HG02610 (cell line): Measurements from ENCODE around the gene MPRIP.

ENCODE experiments used
- ATAC-seq: cut with Tn5 transposase; IDR thresholded peaks from one replicate; pipeline ENCODE4 v1.9.1; 2021; ENCODE audit warnings: mild to moderate bottlenecking, moderate library complexity; ENCODE audit not compliant: unreplicated experiment

Gene MPRIP

DNA sequence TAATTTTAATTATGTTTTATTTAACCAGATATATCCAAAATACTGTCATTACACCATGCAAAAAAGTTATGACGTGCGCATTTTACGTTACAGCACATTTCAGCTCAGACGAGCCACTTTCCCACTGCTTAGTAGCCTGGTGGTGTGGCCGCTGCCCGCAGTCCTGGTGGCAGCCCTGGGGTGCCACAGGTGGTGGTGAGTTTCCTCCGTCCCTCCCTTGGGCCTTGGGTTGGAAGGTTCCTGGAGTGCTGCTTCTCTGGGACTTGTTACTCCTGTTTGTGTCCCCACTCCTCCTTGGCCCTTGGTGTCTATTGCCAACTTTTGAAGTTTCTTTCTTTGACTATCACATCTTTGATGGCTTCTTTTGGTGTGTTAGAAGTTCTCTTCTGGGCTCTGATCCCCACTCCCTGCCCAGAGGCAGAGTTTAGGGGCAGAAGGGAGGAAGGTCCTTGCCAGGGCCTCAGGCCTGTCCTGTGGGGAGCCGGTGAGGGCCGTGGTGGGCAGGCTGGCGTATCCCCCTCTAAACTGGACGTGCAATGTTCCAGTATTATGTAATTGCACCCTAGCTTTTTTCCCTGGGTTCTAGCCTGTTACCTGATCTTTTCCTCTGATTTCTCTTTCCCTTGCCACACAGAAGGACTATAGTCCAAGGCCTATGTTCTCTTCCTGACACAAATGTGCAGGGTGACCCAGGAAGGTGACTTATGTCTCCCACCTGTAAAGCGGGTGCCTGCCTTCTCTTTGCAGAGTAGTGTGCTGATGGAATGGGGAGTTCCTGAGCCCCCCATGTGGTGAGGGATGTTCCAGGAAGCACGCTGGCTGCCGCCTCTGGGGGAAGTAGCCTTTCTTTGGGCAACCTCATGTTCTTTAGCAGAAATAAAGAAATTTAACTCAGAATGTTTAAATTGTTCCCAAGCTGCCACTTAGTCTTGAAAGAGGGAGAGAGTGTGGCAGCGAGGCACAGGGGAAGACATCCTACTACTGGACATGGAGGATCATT, 8.4 kb downstream of the MPRIP start:
- no peak for ATAC-seq

DNA sequence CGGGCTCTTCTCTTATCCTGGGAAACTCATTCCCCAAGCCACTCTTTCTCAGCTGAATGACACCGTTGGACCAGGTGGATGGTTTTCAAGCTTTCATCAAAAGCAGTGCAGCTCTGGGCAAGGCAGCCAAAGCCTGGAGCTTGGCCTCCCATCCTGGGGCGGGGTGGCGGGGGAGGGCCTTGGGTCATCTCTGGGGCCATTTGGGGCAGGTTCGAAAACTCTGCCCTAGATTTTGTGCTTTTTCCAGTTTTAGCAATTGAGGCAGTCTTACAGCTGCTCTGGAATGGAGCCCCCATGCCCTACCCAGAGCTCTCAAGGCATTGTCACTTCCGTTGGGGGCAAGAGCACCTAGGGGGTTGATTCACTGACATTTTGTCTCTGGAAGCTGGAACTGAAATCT, 9.1 kb downstream of the MPRIP start:
- no peak for ATAC-seq

DNA sequence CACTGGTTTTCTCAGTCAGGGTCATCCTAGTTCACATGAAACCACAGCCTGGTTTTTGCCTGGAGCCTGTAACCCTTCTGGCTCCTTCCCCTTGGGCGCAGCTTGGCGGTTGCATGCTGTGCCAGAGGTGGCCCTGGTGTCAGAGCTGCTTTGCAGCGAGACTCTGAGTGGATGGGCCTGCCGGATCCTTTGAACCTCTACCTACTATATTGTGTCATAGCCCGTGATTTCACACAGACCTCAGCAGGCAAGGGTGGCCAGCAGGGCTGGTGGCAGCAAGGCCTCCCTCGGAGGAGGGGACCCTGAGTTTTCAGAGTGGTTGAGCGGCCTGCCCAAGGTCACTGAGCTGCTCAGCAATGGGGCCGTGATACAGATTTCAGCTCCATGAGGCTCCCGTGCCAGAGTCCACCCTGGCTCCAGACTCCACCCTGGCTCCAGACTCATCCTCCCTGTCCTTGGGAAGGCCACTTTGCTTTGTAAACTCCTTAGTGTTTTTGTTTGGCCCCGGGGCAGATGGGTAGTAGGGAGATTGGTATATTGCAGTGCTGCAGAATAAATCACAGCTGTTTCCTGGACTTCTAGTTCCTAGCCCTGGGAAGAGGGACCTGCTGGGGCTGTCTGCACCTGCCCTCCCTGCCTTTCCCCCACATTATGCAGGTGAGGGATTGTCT, 9.7 kb downstream of the MPRIP start:
- no peak for ATAC-seq

DNA sequence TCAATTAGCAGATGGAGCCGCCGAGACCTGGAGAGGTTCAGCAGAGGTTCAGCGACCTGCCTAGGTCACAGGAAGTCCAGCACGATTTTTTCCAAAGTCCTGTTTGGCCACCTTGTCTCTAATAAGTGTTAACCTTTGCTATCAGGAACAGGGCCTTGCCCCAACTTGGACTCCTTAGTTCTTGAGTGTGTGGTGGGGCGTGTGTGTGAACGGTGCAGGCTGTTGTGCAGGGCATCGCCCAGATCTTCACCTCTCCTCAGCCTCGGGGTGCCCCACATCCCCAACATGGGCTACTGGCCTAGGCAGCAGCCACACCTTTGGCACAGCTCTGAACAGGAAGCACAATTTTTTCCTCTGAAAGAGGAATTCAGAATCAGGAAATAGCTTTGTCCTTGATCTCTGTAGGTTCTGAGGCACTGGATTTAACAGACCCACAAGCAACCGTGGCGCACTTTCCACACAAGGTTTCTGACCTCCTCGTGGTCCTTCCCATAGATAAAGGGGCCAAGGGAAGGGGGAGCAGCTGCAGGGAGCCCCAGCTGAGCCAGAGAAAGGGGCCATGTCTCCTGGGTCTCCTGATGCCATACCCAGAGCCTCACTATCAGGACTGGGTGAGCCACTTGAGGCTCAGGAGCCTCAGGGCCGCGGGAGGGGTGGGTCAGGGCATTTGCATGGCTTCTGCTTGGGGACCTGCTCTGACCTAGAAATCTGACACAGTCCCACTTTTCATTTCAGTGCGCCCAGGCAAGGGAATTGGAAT, 10.4 kb downstream of the MPRIP start:
- no peak for ATAC-seq

DNA sequence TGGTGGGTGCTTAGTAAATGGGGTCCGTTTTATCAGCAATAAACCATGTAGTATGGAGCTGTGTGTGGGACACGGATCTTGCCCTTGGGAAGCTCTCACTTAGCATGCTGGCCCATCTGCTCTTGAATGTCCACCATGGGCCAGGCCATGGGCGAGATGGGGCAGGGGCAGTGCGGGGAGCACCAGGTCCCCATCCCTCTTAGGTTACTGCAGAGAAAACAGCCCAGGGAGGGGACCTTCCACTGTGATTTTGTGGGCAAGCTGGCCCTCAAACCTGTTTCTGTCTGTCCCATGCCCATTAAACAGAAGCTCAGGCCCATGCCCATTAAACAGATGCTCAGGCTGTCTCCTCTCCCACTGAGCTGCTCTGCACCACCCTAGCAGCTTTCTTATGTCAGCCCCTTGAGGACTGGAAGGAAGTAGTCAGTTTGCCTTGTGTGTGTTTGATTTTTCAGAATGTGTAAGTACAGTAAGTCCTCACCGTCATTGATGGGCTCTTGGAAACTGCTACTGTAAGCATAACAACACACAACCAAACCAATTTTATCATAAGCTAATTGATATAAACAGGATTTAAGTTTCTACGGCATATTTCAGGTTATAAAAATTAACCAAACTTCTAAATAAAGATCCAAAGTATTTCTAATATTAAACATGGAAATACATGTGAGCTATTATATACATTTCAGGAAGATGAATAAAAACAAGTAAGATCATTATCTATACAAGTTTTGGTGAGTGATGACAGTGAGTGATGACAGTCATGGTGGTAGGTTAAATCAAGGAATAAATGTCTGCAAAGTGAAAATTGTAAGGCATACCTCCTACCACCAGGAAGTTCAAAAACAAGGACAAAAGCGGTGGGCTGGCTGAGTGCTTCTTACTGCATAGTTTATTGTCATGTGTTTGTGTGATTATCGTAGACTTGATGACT, 11.5 kb downstream of the MPRIP start:
- ATAC-seq = no peak

DNA sequence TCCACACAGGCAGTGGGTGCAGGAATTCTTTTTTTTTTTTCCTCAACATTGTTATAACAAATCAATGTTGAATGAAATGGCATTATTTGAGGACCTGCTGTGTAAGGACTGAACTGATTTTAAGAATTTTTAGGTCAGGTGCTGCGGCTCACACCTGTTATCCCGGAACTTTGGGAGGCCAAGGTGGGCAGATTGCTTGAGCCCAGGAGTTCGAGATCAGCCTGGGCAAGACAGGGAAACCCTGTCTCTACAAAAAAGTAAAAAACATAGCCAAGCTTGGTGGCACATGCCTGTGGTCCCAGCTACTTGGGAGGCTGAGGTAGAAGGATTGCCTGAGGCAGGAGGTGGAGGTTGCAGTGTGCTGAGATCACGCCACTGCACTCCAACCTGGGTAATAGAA, 12.4 kb downstream of the MPRIP start:
- no peak for ATAC-seq

DNA sequence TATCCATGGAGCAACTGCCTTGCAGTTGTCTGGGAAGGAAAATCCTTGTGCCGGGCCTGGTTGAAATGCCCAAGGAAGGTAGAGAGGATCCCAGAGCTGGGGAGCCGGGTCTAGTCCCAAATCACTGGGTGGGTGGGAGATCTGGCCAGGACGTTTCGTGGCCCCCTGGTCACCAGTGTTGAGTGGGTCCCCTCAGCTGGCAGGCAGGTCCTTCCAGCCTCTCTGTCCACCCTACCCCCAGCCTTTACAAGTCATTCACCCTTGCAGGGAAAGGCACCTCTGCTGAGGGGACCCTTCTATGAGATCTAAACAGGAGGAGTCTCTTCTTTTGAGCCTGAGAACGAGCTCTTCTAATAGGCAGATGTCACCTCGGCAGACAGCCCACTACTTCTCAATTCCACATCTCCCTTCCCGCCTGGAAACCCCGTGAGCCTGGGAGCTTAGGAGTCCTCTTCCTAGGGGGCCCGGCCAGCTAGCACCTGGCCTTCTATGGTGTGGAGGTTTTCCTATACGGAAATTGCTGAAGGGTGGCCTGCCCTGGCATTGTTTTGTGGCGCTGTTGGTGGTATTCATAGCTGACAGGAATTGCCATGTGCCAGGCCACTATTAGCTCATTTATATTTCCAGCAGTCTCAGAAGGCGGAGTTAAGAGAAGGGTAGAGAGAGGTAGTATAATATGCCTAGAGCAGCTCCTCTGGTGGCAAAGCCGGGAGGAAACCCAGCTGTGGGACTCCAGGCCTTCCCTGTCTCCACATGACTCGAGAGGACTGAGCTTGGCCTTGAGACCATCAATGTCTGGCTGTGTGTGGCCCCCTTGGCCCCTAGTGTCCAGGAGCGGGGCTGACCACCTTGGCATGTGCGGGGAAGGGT, 13.3 kb downstream of the MPRIP start:
- no peak for ATAC-seq

DNA sequence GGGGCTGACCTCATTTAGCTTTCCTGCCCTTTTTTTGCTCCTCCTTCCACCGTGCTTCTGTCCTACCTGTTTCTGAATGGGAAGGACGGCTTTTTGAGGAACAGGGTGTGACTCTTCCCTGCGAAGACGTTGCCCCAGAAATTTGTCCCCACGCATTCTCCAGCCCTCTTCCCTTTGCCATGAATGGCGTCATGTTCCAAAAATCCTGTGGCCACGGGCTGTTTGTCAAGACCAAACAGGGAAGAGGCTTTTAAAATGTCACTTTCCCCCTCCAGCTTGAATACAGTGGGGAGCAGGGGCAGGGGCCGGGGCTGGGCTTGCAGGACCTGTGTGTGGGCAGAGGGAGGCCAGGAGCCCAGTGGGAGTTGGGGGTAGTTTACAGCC, 13.9 kb downstream of the MPRIP start:
- no peak for ATAC-seq

DNA sequence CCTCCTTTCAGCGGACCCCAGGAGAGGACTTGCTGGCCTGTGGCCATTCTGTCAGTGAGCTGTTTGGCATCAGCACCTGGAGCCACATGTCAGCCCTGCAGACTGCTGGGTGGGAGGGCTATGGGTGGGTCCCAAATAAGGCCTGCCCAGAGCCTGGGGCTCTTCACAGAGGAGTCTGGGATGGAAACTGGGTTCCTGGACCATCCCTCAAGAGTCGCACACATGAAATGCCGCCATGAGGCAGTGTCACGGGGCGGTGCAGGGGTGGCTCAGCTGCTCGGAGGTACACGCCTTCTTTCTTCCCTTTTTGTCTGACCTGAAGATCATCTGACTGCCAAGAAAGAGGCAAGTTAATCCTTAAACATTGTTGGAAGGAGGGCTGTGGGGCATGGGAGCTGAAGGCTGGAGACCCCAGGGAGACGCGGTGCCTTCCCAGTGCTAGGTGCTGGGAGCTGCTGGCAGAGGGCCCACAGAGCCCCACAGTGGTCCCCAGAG, 14.8 kb downstream of the MPRIP start:
- ATAC-seq = no peak

DNA sequence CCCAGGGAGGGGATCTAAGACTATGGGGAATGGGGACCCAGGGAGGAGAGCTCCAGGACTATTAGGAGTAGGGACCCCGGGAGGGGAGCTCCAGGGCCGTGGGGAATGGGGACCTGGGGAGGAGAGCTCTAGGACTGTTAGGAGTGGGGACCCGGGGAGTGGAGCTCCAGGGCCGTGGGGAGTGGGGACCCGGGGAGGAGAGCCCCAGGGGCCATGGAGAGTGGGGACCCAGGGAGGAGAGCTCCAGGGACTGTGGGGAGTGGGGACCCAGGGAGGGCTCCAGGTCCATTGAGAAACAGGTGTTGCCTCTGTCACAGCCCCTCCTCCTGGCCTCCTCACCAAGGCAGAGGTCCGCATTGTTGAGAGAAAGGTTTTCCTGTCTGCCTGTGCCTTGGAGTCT, 16.0 kb downstream of the MPRIP start:
- ATAC-seq = no peak

DNA sequence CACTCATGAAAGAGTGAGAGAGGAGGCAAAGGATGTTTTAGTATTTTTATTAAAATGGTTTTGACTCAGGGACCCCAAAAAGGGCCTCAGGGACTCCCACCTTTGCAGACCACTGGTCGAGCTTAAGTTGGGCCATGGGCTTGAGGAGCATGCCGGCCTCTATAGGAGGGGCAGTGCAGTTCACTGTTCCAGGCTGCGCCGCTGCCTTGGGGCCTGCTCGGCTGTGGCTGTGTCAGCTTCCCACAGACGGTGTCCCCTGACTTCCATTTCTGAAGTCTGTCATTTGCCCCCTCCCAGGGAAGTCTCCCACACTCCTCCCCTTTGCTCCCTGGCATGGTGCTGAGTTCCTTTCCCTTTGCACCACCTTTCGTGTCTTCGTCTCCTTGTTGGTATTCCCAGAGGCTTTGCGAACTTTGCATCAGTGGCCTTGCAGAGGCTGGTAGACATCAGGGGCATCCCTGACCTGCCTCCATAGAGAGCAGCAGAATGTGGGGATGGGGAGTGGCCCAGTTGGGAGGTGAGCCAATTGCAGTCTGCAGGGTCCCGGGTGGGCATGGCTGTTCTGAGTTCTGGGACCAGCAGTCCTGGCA, 17.1 kb downstream of the MPRIP start:
- no peak for ATAC-seq

DNA sequence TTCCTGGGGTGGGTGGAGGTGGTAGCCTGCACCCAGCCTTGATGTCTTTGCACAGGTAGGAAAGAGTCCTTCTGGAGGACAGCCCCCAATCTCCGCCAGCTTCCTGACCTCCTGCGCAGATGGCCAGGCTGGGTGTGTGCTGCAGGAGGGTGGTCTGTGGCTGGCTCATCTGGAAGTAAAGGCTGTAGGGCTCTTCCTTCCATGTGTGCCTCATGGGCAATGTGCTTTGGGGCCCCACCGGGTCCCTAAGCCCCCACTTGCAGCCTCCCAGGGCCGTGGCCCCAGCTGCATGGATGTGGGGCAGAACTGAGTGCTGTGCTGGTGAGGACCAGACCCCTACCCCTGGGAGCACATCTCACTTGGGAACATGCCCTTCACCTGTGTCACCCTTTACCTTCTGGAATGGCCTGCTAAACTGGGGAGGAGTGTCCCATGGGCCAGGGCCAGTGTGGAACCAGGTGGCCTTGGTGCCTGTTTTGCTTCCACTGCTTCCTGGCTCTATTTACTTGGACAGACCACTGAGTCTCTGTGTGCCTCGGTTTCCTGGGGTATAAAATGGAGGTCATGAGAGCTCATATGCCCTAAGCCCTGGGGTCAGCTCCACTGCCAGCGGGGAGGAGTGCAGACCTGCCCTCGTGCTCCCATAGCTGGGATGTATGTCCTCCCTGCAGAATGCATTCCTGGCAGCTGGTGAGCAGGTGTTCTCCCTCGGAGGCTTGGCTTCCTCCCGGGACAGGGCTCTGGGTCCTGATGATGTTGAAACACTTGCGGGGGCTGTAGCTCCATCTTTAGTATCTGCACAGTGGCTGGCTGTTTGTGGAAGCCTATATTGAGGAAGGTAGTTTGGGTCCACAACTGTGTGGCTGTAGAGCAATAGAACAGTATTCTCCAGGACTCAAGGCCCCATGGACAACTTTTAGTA, 18.0 kb downstream of the MPRIP start:
- ATAC-seq = no peak

DNA sequence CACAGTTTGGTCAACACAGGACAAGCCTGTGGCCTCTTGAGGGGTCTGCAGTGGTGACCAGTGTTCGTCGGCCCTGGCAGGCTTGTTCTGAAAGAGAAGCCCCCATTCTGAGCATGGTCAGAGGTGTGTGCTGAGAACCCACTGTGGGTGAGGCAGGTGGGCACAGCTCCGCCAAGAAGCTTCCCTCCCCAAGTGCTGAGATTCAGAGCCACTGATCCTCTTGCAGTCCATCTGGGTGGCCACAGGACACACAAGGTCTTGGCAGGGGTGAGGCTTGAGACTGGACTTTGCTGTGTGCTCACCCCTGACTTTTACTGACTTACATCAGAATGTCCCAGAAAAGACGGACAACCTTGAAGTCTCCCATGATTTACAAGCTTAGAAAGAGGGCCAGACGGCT, 18.7 kb downstream of the MPRIP start:
- no peak for ATAC-seq

DNA sequence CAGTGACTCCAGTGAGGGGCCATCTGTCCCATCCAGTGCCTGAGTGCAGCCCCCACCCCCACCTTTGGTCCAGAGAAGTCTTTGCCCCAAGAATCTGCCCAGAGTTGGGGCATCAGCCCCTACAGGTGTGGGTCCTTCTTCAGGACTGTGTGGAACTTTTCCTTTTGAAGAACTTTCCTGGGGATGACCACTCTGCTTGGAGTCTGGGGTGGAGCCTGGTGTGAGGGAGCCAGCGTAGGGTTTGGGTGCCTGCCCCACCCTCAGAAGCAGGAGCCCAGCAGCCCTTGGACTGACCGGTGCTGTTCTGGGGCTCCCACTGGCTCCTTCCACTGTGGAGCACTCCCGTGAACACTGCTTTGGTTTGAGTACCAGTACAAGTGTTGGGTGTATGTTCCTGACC, 19.3 kb downstream of the MPRIP start:
- ATAC-seq = no peak

DNA sequence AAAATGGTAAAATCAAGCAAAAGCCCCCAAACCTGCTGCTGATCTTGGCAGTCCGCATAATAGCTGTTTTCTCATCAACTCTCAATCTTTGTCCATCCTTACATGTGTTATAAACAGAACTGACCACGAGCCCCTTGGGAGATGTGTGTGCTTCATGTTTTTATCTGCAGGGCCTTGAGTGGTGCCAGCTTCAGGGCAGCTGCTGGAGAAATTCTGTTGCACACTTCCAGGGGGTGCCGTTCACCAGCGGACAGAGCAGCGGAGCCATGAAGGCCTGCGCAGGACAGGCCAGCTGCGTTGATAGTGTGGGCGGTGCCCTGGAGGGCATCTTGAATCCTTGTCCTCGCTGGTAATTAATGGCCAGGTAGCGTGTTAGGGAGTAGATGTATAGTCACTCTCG, 20.1 kb downstream of the MPRIP start:
- no peak for ATAC-seq

DNA sequence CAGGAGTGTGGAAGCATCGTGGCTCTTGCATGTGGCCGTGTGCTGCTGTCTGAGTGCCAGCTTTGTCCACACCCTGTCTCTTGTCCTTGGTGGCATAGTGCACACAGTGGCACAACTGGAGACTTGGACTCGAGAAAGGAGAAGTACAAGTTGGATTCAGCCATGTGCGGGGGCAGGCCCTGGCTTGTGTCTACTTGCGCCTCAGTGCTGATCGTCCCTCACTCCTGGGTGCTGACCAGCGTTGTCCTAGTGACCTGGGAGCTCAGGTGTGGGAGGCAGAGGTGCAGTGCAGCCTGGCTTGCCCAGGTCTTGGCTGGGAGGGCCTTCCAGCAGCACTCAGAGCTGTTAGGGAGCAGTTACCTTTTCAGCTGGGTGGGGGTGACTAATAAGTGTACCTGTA, 20.6 kb downstream of the MPRIP start:
- no peak for ATAC-seq

DNA sequence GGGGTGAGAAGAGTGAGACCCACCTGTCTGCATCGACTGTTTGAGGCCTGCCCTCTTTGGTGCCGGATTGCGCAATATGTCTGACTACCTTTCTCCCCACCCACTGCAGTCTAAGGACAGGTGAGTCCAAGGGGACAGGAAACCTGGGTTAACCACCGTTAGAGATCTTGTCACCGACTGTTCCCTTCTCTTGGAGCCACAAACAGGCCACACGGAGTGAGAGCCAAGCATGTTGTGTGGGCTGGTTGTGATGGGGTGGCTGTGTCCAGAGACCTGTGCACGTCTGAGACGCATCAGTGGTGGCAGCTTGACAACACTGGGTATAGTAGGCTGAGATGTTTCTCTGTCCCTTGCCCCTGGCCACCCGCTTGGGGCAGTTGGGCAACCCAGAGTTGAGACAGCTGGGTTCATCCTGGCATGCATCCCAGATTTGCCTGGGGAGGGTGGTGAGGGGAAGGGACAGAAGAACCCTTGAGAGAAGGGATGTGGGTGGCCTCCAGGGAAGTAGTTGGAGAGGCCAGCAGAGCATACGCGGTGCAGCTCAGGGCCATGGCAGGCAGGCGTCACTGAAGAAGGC, 21.4 kb downstream of the MPRIP start:
- ATAC-seq = no peak

DNA sequence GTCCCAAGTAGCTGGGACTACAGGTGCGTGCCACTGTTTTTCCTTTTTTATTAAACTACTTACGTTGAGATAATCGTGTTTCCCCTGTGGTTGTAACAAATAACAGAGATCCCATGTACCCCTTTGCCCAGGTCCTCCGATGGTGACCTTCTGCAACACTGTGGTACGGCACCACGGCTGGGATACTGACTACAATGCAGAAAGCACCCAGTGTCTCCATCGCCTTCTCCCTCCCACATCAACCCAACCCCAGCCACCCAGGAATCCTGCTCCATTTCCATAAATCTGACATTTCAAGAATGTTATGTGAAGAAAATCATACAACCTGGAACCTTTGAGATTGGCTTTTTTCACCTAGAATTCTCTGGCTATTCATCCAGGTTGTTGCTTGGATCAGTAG, 22.1 kb downstream of the MPRIP start:
- ATAC-seq = no peak
